IPS DF 4.7 (cell line): ENCODE measurements around the gene SLC12A3.

Experiments
- DNase-seq: peaks from one replicate; pipeline ENCODE4 v3.0.0-alpha.2; 2013; ENCODE audit warnings: low spot score; ENCODE audit errors: extremely low read depth

The SLC12A3 gene

GRCh38 chr16:56848029-56848936 lies 16.7 kb upstream of the SLC12A3 start:
- no peak for DNase-seq

DNA sequence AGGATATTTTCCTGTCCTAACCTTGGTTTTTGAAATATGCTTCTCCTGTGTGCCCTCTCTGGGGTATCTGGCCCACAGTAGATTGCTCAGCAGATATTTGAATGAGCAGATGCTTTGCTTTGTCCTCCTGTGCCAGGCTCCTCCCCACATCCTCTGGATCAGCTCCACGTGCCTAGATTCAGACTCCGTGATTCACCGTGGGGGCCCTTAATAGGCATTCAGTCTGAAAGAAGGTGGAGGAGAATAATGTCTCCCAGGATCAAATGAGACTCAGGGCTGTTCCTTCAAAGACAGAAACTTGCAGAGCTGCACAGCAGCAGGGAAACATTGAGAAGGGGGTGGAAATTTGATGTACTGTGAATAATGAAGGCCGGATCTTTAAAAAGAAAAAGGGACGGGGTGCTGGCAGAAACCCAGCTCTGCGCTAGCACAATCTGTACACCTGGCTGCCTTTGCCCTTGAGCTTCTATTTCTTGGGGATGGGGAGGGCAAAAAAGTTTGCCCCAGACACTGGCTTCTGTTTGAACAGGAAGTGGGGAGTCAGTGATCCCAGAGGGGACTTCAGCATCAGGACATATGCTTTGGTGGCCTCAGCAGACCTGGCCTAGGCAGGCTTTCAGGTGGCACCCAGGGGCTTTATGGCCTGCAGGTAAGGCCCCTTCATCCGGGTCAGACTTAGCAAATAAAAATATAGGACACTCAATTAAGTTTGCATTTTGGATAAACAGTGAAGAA lies 15.9 kb upstream of the SLC12A3 start:
- DNase-seq: no peak

DNA sequence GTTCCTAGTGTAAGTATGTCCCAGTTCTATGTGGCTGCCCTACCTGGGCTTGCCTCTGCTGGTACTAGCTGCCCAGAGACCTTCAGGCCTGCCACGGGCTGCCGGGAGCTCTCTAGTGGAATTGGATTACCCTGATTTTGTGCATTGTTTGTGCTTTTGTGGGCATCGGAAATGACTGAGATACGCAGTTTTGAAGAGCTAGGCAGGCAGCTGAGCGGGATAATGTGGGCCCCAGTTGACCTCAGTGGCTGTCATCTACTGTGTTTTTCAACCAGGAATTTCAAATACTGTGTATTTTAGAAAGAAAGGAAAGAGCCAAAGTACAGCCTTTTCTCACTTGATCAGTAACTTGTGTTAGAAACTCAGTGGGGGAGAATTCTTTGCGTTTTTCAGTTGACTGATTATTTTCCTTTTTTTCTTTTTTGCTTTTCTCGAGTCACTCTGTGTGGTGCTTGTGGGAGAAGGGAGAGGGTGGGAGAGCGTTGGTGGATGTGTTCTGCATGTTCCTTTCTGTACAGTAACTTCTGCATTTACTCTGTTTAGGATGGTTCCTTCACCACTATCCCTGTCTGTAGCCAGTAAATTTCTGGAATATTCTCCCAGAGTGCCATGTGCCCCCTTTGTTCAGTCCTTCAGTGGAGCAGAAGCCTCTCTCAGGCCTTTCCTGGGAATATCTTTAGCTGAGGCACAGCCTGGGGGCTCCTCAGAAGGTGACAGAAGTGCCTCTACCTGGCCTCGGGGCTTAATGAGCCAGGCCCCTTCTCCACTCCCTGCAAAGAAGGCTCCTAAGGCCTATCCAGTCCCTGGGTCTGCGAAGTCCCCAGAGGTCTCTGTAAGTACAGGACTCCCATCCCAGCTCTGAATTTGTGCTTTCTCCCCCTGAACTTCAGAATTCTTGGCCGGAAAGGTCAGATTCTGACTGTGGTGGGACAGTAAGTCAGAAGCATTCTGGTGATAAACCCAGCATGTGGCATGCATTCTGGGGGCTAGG lies 15.0 kb upstream of the SLC12A3 start:
- DNase-seq: no peak

DNA sequence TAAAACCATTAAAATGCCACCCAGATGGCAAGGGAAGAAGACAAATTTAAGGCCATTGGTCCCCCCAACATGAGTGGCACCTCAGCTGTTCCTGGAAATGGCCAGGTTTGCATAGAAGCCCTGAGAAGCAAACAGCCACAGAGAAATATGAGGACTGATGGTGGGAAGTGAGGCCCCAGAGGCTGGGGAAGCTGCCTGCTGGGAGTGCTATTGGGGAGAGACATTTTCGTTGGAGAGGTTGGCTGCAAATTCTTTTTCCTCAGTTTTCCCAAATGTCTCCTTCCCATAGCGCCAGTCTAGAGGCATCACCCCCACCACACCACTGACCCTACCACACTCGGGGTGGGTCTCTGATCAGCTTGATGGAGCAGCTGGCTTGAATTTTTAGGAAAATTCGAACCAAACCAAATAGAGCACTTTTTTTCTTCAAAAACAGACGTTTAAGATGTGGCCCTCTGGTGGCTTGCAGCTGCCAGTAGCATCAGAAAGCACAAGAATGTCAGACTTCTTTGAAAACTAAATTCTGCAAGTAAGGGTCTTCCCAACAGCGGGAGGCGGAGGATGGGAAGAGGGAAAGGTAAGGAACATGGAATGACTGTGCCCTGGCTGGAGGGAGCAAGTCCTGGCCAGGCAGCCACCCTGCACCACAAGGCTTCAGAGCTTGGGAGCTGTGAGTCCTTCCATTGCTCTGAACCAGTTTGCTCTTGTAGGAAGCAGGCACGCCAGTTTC lies 13.2 kb upstream of the SLC12A3 start:
- DNase-seq: no peak

- DNase-seq: no peak
Measured at GRCh38 chr16:56852401-56852730, 12.6 kb upstream of the SLC12A3 start.

- no peak for DNase-seq
Measured at GRCh38 chr16:56852968-56853367, 12.0 kb upstream of the SLC12A3 start.

- no peak for DNase-seq
Measured at GRCh38 chr16:56855201-56855600, 9.8 kb upstream of the SLC12A3 start.

DNA sequence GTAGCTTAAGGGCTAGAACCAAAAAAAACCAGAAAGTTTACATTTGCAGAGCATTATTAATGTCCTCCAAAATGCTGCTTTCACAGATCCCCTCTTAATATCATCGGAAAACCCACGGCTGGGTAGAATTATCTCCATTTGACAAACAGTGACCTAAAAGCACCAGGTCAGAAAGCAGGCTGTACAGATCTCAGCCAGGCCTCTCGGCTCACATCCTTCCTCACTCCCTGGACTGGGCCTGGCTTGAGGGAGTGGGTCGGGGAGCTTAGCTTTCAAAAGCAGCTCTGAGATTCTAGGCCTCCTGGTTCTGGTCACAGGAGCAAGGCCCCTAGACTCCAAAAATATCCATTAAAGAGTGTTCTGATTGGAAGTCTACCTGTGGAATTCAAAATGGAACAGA lies 9.1 kb upstream of the SLC12A3 start:
- DNase-seq: no peak

DNA sequence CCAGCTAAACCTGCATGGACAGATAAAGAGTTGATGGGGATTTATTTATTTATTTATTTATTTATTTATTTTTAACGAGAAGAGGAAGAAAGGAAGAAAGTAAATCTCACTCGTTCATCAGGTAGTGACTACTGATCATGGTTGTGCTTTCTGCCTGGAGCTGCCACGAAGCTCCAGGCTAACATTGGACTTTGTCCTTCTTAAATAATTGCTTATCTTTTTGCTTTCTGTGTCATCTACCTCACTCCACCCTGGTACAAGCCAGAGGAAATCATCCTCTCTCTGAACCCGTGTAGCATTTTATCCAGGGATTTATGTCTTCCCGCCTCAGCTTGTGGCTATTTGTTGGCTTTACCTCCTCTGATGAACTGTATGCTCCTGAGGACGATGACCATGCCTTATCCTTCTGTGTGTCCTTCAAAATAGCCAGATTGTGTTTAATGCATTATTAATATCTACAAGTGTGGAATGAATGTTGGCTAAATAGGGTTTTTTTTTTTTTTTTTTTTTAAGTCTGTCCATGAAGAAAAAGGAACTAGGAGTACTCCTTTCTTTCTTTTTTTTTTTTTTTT lies 8.0 kb upstream of the SLC12A3 start:
- DNase-seq: no peak

- no peak for DNase-seq
Measured at GRCh38 chr16:56858374-56858773, 6.6 kb upstream of the SLC12A3 start.

DNA sequence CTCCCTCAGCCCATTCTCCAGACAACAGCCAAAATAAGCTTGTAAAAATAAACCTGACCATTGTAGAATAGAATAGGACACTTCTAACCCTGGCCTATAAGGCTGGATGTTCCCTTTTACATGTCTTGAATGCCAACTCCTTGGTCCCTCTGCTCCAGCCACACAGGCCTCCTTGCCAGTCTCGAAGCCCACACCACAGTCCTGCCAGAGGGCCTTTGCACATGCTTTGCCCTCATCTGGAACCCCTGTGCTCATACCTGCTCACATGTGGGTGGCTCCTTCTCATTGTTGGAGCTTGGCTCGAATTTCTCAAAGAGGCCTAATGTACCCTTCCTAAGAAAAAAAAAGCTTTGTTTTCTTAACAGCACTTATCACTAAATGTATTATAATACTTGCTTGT lies 5.4 kb upstream of the SLC12A3 start:
- DNase-seq: no peak

DNA sequence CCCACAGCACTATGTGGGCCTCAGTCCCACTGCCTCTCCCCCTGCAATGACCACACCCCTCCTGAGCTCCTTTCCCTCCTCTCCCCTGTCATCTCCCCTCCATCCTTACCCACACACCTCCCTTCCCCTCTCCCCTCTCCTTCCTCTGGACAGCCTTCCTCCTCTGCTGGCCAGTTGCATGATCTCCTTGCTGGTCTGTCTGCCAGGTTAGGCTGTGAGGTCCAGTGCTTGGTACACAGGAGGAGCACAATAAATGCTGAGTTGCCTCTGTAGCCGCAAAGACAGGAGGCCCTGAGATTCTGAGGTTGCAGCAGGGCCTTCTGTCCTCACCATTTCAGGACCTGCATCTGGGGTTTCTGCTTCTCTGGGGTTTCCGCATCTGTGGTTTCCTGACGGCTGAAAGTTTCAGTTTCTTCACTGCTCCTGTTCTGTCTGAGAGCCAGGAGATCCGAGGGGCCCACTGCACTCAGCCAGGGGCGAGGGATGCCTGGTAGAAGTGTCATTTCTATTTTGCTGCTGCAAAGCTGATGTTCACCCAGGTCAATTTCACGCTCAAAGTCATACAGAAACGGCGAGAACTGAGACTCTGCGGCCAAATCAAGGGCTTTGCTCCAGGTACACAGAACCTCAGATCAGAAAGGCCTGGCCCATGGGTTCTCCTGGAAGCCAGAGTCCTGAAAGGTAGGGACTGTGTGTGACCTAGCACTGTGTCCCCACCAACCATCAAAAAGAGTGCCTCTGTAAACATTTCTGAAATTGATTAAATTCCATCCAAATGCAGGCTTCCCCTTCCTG lies 4.6 kb upstream of the SLC12A3 start:
- DNase-seq: no peak

DNA sequence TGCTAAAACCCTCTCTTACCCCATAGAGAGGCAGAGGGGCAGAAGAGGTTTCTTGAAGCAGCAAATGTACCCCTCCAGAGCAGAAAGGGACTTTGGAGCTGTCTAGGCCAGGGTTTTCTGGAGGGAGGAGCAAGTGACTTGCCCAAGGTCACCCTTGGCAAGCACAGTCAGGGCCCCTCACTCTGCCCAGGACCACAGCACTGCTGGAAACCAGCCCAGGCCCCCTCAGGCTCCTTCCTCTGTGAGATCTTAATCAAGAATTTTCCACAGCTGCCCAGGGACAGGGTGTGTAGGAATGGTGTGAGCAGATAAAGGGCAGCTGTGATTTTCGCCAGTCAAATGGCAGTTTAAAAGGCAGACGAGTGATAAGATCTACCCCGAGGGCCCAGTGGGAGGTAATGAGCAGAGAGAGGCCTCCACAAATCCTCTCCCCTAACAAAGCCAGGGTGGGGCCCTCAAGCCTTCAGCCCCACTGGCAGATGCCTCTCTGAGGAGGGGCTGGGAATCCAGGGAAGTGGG lies 3.9 kb upstream of the SLC12A3 start:
- no peak for DNase-seq

- DNase-seq: no peak
Measured at GRCh38 chr16:56861756-56862155, 3.3 kb upstream of the SLC12A3 start.

DNA sequence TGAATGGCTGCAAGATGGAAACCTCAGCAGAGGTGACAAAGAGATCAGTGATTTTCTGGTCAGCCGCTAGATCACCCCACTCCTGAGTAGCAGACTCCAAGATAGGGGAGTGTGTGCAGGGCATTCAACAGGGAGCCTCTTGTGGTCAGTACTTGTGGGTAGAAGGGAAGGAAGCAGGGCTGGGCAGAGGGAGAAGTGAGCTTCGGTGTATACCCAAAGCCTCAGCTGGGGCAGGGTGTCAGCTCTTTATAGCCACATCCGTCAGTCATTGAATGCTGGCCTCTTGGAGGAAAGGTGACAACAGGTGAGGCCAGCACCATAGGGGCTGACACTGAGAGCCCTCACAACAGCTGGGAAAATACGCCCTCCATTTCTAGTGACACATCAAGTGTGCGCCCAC lies 2.2 kb upstream of the SLC12A3 start:
- DNase-seq: no peak

GRCh38 chr16:56865394-56866062 lies 521 bp downstream of the SLC12A3 start:
- no peak for DNase-seq

DNA sequence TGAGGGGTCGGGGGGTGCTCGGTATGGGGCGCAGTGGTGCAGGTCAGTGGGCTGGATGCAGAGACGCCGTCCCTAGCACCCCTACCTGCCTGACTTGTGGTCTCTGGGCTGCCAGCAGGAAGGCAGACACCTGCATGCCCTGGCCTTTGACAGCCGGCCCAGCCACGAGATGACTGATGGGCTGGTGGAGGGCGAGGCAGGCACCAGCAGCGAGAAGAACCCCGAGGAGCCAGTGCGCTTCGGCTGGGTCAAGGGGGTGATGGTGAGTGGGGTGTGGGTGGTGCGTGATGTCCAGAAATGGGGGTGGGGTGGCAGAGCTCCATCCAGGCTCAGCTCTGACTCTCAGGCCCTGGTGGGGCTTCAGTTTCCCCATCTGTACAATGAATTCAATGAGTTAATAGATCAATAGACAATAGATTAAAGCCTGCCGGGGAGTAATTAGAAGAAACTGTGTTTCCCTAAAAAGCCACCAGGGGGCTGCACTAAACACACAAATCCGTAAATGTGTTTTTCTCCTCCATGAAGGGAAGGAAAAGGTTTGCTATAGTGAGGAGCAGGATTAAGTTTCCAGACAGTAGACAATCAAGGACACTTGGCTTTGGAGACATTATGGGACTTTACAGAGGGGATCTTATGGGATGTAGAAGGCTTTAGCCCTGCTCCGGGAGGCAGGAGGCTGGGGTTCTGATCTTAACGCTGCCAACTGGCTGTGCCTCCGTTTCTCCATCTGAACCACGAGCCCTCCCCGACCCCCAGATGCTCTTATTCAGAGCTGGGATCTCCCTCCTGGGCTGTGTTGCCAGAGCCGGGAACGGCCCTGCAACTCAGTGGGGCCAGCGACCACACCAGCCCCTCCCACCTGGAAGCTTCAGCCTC lies 2.2 kb downstream of the SLC12A3 start:
- DNase-seq: no peak

DNA sequence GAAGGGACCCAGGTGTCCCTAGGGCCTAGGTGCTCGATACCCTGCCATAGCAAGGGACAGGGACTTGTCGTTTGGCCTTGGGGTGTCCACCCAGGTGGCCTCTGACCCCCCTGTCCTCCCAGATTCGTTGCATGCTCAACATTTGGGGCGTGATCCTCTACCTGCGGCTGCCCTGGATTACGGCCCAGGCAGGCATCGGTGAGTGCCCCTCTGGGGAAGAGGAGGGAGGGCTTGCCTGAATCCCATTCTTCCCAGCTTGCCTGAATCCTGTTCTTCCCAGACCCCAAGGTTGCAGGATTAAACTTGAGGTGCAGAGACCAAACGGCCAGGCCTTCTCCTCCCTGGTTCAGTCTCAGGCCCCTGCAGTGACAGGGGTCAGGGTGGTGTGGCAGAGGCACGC lies 3.2 kb downstream of the SLC12A3 start:
- DNase-seq: no peak
